Transverse colon (tissue), 4 donors: ENCODE data around the gene EPOP. TPM values are rescaled to one million over a fixed set of nuclear protein-coding genes. Genes with fewer than 3 reads are reported as not detected.

Experiments used
- DNase-seq: peaks from one replicate; pipeline ENCODE4 v3.0.0-alpha.2; 2019
- H3K27ac ChIP-seq, 4 donors: fragments of 200-600 bp; sonication (generic); 2 replicates each; pipeline ENCODE4 v1.5.1; 2016 to 2018; ENCODE audit warnings: inconsistent platforms in 4 of 4
- H3K27me3 ChIP-seq: fragments of 200-600 bp; sonication (generic); 2 replicates; pipeline ENCODE4 v1.5.1; 2017; ENCODE audit warnings: inconsistent platforms
- H3K36me3 ChIP-seq, 4 donors: fragments of 200-600 bp; sonication (generic); 2 replicates each; pipeline ENCODE4 v1.5.1; 2017 to 2019; ENCODE audit warnings: inconsistent platforms in 4 of 4
- H3K4me1 ChIP-seq, 4 donors: fragments of 200-600 bp; sonication (generic); 2 replicates each; pipeline ENCODE4 v1.5.1; 2017 to 2020; ENCODE audit warnings: inconsistent platforms in 4 of 4
- H3K4me3 ChIP-seq, 4 donors: fragments of 200-600 bp; sonication (generic); 1 replicate in 1 of 4; 2 replicates in 3 of 4; pipeline versions ENCODE4 v1.5.1 to v1.6.1; 2017 to 2019; ENCODE audit warnings: inconsistent platforms in 4 of 4
- H3K9me3 ChIP-seq, 2 donors: fragments of 200-600 bp; sonication (generic); 2 replicates each; pipeline ENCODE4 v1.5.1; 2017 to 2019; ENCODE audit warnings: inconsistent platforms in 2 of 2
- EP300 ChIP-seq: sonication (generic); formaldehyde crosslinking; IDR thresholded peaks from one replicate; pipeline ENCODE4 v1.6.1; 2017; ENCODE audit warnings: antibody characterized with exemption, low read depth
- POLR2A ChIP-seq: fragments of 450-650 bp; IDR thresholded peaks from one replicate; pipeline ENCODE4 v1.6.1; 2016; ENCODE audit warnings: antibody characterized with exemption, mild to moderate bottlenecking, moderate library complexity
- POLR2AphosphoS5 ChIP-seq, 3 donors: sonication (generic); formaldehyde crosslinking; IDR thresholded peaks; one replicate each; pipeline ENCODE4 v1.6.1; 2016; ENCODE audit warnings: antibody characterized with exemption in 3 of 3
- WGBS, 2 donors: methylation state at CpG; one replicate each; pipeline ENCODE4 v1.1.5; 2018; ENCODE audit warnings: low coverage in 1 of 2; 5-methylcytosine and 5-hydroxymethylcytosine counted together
- in situ Hi-C, 4 donors: fragments of 200-750 bp; cut with MboI; loops; one replicate each; pipeline versions ENCODE4 v1.15.0 to v1.15.1; 2017; ENCODE audit warnings: low sequenced_read_pairs in 3 of 4, low pct_ligation_motif_present in 1 of 4, low pct_unique_long_range_greater_than_20kb in 1 of 4
- intact Hi-C: fragments of 100-400 bp; cut with DNase I; formaldehyde crosslinking; loops from one replicate; pipeline ENCODE4 v1.15.1; 2023; ENCODE audit warnings: low total_unique reads
- total RNA-seq, 4 donors: library from RNA; depleted of rRNA; stranded (reverse); fragments of >200 nt; gene quantifications; one replicate each; pipeline ENCODE4 v1.1.0, GENCODE V29; 2016
- TF ChIP-seq, protein P1 (sequence below), 5 experiments: fragments of 200-600 bp in 3 of 5; fragments of 450-650 bp in 2 of 5; sonication (generic) in 3 of 5; IDR thresholded peaks; 1 replicate in 2 of 5; 2 replicates in 3 of 5; pipeline ENCODE4 v1.5.1; 2016 to 2017; ENCODE audit warnings: antibody characterized with exemption in 5 of 5, inconsistent platforms in 3 of 5, mild to moderate bottlenecking in 2 of 5, moderate library complexity in 1 of 5

EPOP gene
- total RNA-seq, 4 donors from 2014 or later, result 0.14 to 3.8 (median 0.61) TPM

- peaks cover 9 to 32% (median 22%) of the 10 kb centered on the region in 4 donors for H3K4me1 ChIP-seq
- peak overlapping the region; percentile 74 to 95 (median 92) for H3K4me3 ChIP-seq
- H3K36me3 ChIP-seq, result no peaks in the 10 kb centered on the region
- peak overlapping the region; percentile 99 for H3K27ac ChIP-seq
- in situ Hi-C loops (no loop called here), intact Hi-C loops (loop anchor here (2.0 kb wide), 1 partner anchor 29 kb away; the partner anchor contains the start of gene CISD3)
- no peaks in the 10 kb centered on the region for H3K9me3 ChIP-seq
- no peaks in the 10 kb centered on the region for H3K27me3 ChIP-seq
- TF ChIP-seq, protein P1, sequence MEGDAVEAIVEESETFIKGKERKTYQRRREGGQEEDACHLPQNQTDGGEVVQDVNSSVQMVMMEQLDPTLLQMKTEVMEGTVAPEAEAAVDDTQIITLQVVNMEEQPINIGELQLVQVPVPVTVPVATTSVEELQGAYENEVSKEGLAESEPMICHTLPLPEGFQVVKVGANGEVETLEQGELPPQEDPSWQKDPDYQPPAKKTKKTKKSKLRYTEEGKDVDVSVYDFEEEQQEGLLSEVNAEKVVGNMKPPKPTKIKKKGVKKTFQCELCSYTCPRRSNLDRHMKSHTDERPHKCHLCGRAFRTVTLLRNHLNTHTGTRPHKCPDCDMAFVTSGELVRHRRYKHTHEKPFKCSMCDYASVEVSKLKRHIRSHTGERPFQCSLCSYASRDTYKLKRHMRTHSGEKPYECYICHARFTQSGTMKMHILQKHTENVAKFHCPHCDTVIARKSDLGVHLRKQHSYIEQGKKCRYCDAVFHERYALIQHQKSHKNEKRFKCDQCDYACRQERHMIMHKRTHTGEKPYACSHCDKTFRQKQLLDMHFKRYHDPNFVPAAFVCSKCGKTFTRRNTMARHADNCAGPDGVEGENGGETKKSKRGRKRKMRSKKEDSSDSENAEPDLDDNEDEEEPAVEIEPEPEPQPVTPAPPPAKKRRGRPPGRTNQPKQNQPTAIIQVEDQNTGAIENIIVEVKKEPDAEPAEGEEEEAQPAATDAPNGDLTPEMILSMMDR (IDR thresholded peaks at IDR 0.05), result no peak
- TF ChIP-seq POLR2A (no peak), POLR2AphosphoS5 (IDR thresholded peaks at IDR 0.05) (no peak)
- WGBS, 2 donors, result 7% methylated on average over 16 of the region's 25 CpGs; no CpG with 5 or more reads in 1 of the 2 donors
- DNase-seq, result peak; percentile 59
These were observed 26.9 kb upstream of the EPOP start for GRCh38 chr17:38701504-38702165.

GRCh38 chr17:38698760-38699159 lies 24.0 kb upstream of the EPOP start:
- WGBS, 2 donors, result 87 to 100% methylated on average over 1 to 5 of the region's 5 CpGs
- no peaks in the 10 kb centered on the region for H3K27me3 ChIP-seq
- intact Hi-C loops, result no loop called here
- no peak for DNase-seq
- H3K9me3 ChIP-seq, result no peaks in the 10 kb centered on the region
- no peak overlapping the region for H3K4me3 ChIP-seq
- TF ChIP-seq POLR2A, result no peak
- TF ChIP-seq, protein P1 (IDR thresholded peaks at IDR 0.05), result no peak
- no peak for TF ChIP-seq EP300
- TF ChIP-seq POLR2AphosphoS5 (IDR thresholded peaks at IDR 0.05), result no peak
- H3K27ac ChIP-seq, result no peak overlapping the region
- in situ Hi-C loops, result no loop called here
- H3K4me1 ChIP-seq, result peaks cover 9 to 35% (median 19%) of the 10 kb centered on the region in 4 donors
- no peaks in the 10 kb centered on the region for H3K36me3 ChIP-seq

DNA sequence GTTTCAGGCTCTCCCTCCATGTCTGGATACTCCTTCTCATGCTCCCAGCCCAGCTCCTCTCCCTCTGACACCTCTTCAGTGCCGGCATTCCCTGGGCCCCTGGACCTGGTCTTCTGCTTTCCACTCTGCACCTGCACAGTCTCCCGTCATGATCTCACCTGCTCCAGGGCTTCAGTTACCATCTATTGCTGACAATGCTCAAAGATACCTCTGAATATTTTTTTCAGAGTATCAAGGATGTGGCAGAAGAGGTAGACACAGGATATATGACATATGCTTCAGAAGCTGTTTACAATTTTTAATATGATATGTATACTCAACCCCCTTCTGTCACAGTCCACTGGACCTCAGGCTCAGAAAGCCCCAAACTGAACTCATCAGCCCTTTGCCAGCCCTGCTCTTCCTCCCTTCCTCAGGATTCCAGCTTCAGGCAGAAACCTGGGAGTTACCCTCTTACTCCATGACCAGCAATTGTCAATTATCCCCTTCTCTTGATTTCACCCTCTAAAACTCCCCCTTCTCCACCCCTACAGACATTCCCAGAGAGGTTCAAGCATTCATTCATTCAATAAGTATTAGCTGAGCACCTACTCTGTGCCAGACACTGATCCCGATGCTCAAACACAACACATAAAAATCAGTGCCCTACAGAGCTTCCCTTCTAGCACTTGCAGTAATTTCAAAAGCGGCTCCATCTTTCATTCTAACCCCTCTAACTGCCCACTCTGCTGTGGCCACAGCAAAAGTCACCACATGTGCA lies 22.5 kb upstream of the EPOP start:
- no peaks in the 10 kb centered on the region for H3K9me3 ChIP-seq
- intact Hi-C loops, result no loop called here
- no peaks in the 10 kb centered on the region for H3K27me3 ChIP-seq
- H3K27ac ChIP-seq, result no peak overlapping the region
- in situ Hi-C loops, result no loop called here
- TF ChIP-seq POLR2A, result no peak
- TF ChIP-seq EP300, result no peak
- no peak for TF ChIP-seq POLR2AphosphoS5 (IDR thresholded peaks at IDR 0.05)
- TF ChIP-seq, protein P1 (IDR thresholded peaks at IDR 0.05), result no peak
- DNase-seq, result no peak
- 76 to 100% methylated on average over 3 to 4 of the region's 4 CpGs for WGBS, 2 donors
- peaks cover 12 to 33% (median 17%) of the 10 kb centered on the region in 4 donors for H3K4me1 ChIP-seq
- H3K36me3 ChIP-seq, result no peaks in the 10 kb centered on the region
- no peak overlapping the region for H3K4me3 ChIP-seq

GRCh38 chr17:38693700-38694329 lies 19.1 kb upstream of the EPOP start:
- intact Hi-C loops (no loop called here), in situ Hi-C loops (no loop called here)

More at GRCh38 chr17:38693700-38694329, 19.1 kb upstream of the EPOP start:
- Histone ChIP-seq H3K9me3 (no peaks in the 10 kb centered on the region), H3K4me3 (no peak overlapping the region), H3K27ac (peak overlapping the region; percentile 68 to 88 (median 74)), H3K4me1 (peaks cover 4 to 16% (median 7%) of the 10 kb centered on the region in 4 donors), H3K27me3 (no peaks in the 10 kb centered on the region), H3K36me3 (no peaks in the 10 kb centered on the region)
- peak; percentile 76 for DNase-seq
- TF ChIP-seq POLR2A (no peak), EP300 (peak; percentile 4), POLR2AphosphoS5 (IDR thresholded peaks at IDR 0.05) (peak; percentile 45 to 51 (median 47))
- TF ChIP-seq, protein P1 (IDR thresholded peaks at IDR 0.05), result no peak
- WGBS, 2 donors, result 40 to 61% methylated on average over 7 to 12 of the region's 12 CpGs
